HL-60 (cell line): ENCODE data around the gene FOXA1.

Source experiments
- DNase-seq, 2 experiments: peaks; one replicate each; pipeline ENCODE4 v3.0.0-alpha.2; 2010 to 2020; ENCODE audit warnings: low read depth in 1 of 2, low spot score in 1 of 2
- H3K27ac ChIP-seq: fragments of 250-450 bp; sonication (Bioruptor Pico); replicated peaks from 2 replicates; pipeline ENCODE4 v1.5.1; 2020; ENCODE audit warnings: mild to moderate bottlenecking, moderate library complexity
- H3K27me3 ChIP-seq: fragments of 250-450 bp; sonication (Bioruptor Pico); 2 replicates; pipeline ENCODE4 v1.5.1; 2021; ENCODE audit warnings: mild to moderate bottlenecking, moderate library complexity; ENCODE audit not compliant: insufficient read depth, poor library complexity, severe bottlenecking
- H3K4me3 ChIP-seq: replicated peaks from 2 replicates; pipeline ENCODE4 v1.5.1; 2011; ENCODE audit warnings: mild to moderate bottlenecking, control low read depth, low read length; ENCODE audit not compliant: insufficient read depth
- GABPA ChIP-seq: IDR thresholded peaks from 2 replicates; pipeline ENCODE4 v1.6.1; 2012; ENCODE audit warnings: low read depth
- POLR2AphosphoS5 ChIP-seq: IDR thresholded peaks from 2 replicates; pipeline ENCODE4 v1.6.1; 2012; ENCODE audit warnings: low read depth
- REST ChIP-seq: IDR thresholded peaks from 2 replicates; pipeline ENCODE4 v1.6.1; 2012; ENCODE audit warnings: low read depth; ENCODE audit not compliant: insufficient replicate concordance
- SPI1 ChIP-seq: IDR thresholded peaks from 2 replicates; pipeline ENCODE4 v1.6.1; 2012; ENCODE audit warnings: low read depth, mild to moderate bottlenecking, borderline replicate concordance
- TF ChIP-seq, protein P1 (sequence below): IDR thresholded peaks from one replicate; pipeline ENCODE4 v1.5.1; 2011; ENCODE audit warnings: low read length, control low read depth, inconsistent platforms; ENCODE audit not compliant: insufficient read depth

FOXA1 gene

GRCh38 chr14:37599507-37600368 is 4.7 kb upstream of the FOXA1 start:
- Histone ChIP-seq H3K4me3 (no peak overlapping the region), H3K27me3 (peaks cover 53% of the 10 kb centered on the region), H3K27ac (no peak overlapping the region)
- no peak for DNase-seq
- TF ChIP-seq, protein P1, sequence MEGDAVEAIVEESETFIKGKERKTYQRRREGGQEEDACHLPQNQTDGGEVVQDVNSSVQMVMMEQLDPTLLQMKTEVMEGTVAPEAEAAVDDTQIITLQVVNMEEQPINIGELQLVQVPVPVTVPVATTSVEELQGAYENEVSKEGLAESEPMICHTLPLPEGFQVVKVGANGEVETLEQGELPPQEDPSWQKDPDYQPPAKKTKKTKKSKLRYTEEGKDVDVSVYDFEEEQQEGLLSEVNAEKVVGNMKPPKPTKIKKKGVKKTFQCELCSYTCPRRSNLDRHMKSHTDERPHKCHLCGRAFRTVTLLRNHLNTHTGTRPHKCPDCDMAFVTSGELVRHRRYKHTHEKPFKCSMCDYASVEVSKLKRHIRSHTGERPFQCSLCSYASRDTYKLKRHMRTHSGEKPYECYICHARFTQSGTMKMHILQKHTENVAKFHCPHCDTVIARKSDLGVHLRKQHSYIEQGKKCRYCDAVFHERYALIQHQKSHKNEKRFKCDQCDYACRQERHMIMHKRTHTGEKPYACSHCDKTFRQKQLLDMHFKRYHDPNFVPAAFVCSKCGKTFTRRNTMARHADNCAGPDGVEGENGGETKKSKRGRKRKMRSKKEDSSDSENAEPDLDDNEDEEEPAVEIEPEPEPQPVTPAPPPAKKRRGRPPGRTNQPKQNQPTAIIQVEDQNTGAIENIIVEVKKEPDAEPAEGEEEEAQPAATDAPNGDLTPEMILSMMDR: no peak
- TF ChIP-seq GABPA (no peak), POLR2AphosphoS5 (no peak), SPI1 (no peak), REST (no peak)

DNA sequence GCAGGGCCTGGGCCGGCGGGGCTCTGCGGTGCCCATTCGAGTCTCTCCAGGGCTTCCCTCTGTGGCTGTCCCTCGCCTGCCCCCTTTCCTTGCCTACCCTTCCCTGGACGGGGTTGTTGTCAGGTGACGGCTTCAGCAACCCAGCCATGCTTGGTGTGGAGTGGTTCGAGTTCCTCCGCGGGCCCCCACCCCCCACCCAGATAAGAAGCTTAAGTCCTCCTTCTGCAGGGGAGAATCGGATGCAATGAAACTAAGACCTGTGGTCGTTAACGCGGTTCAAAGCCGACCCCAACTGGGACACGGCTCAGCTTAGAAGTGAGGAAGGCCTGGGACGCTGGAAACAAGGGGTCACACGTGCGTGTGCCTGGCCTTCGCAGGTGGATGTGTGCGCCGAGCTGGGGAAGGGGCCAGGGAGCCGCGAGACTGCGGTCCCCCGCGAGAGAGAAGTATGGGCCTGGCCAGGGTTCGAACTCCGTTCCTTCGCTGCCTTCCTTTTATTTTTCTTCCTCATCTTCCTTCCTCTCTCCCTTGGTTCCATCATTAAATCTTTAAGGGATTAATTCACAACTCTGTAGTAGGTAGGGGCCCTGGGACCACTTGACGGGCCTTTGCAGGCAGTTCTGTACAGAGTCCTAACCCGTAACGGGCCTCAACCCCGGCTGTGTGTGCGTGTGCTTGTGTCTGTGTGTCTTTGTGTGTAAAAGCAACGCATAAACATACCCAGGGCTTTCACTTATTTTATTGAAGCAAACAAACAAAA is 3.9 kb upstream of the FOXA1 start:
- peaks cover 58% of the 10 kb centered on the region for H3K27me3 ChIP-seq
- no peak overlapping the region for H3K27ac ChIP-seq
- no peak for DNase-seq
- H3K4me3 ChIP-seq: no peak overlapping the region
- no peak for TF ChIP-seq GABPA
- TF ChIP-seq POLR2AphosphoS5: no peak
- TF ChIP-seq, protein P1: no peak
- no peak for TF ChIP-seq REST
- TF ChIP-seq SPI1: no peak

- no peak overlapping the region for H3K4me3 ChIP-seq
- no peak overlapping the region for H3K27ac ChIP-seq
- peaks cover 64% of the 10 kb centered on the region for H3K27me3 ChIP-seq
- TF ChIP-seq POLR2AphosphoS5 (no peak), REST (no peak)
- no peak for DNase-seq
Observed at GRCh38 chr14:37597914-37598746, 3.1 kb upstream of the FOXA1 start.
